ENCODE results near the gene PRKCH.

PRKCH gene

GRCh38 chr14:61329478-61330051, 8.2 kb downstream of the PRKCH start:
- H3K23ac ChIP-seq (ENCODE audit: low read depth, low read length, poor library complexity): no peak overlapping the region
- H4K8ac ChIP-seq (ENCODE audit: low read depth, low read length): no peak overlapping the region
- H2BK5ac ChIP-seq (ENCODE audit: low read length): no peak overlapping the region
- no peak overlapping the region for H2BK12ac ChIP-seq (ENCODE audit: low read length)
- H2AK5ac ChIP-seq (ENCODE audit: low read depth, low read length): no peak overlapping the region
- H3K4me1 ChIP-seq (ENCODE audit: control insufficient read depth in 2 of 2, insufficient read depth in 1 of 2, low read depth in 1 of 2, low read length in 2 of 2): peaks cover 0 to 9% of the 10 kb centered on the region in 2 donors
- no peaks in the 10 kb centered on the region for H3K36me3 ChIP-seq (replicated peaks in 1 of 2; ENCODE audit: control insufficient read depth in 2 of 2, insufficient read depth in 2 of 2, low read length in 2 of 2)
- no peak overlapping the region for H3K4me2 ChIP-seq (ENCODE audit: insufficient read depth, low read length, poor library complexity, severe bottlenecking)
- no peak overlapping the region for H3K27ac ChIP-seq (replicated peaks; ENCODE audit: low read length)
- peak overlapping the region; percentile 53 for H3K18ac ChIP-seq (ENCODE audit: low read length)
- H3K14ac ChIP-seq (ENCODE audit: low read length): no peak overlapping the region
- WGBS, 2 donors (ENCODE audit: extremely low coverage in 2 of 2, insufficient read length in 2 of 2, insufficient replicate concordance in 1 of 2): no CpG with 5 or more reads among the region's 8 CpGs
- H3K4me3 ChIP-seq (ENCODE audit: low read length in 2 of 2): no peak overlapping the region
- H2BK15ac ChIP-seq (ENCODE audit: low read length): no peak overlapping the region
- no peaks in the 10 kb centered on the region for H3K79me1 ChIP-seq (ENCODE audit: low read depth, low read length)
- H3K9ac ChIP-seq (ENCODE audit: low read depth, low read length, poor library complexity): no peak overlapping the region
- H2AFZ ChIP-seq (ENCODE audit: low read length): no peak overlapping the region
- no peaks in the 10 kb centered on the region for H3K9me3 ChIP-seq (replicated peaks in 1 of 2; ENCODE audit: control insufficient read depth in 2 of 2, insufficient read depth in 1 of 2, low read depth in 1 of 2, low read length in 2 of 2)
- no peak for DNase-seq (ENCODE audit: low spot score)
- H2BK120ac ChIP-seq (ENCODE audit: low read depth, low read length): no peak overlapping the region
- H3K4ac ChIP-seq (ENCODE audit: low read length): no peak overlapping the region
- H3K27me3 ChIP-seq (ENCODE audit: control insufficient read depth in 3 of 3, insufficient read depth in 3 of 3, low read depth in 1 of 3, low read length in 3 of 3): peaks cover 0 to 12% (median 0%) of the 10 kb centered on the region in 3 experiments
- H4K91ac ChIP-seq (ENCODE audit: low read depth, low read length, poor library complexity): no peak overlapping the region

- no peak overlapping the region for H3K4me3 ChIP-seq (ENCODE audit: low read length in 2 of 2)
- H2BK15ac ChIP-seq (ENCODE audit: low read length): no peak overlapping the region
- no peak overlapping the region for H3K4ac ChIP-seq (ENCODE audit: low read length)
- H3K4me2 ChIP-seq (ENCODE audit: insufficient read depth, low read length, poor library complexity, severe bottlenecking): no peak overlapping the region
- H3K9ac ChIP-seq (ENCODE audit: low read depth, low read length, poor library complexity): no peak overlapping the region
- WGBS, 2 donors (ENCODE audit: extremely low coverage in 2 of 2, insufficient read length in 2 of 2, insufficient replicate concordance in 1 of 2): no CpG with 5 or more reads among the region's 1 CpG
- no peak overlapping the region for H2AFZ ChIP-seq (ENCODE audit: low read length)
- H3K18ac ChIP-seq (ENCODE audit: low read length): no peak overlapping the region
- DNase-seq (ENCODE audit: low spot score): no peak
- H3K79me1 ChIP-seq (ENCODE audit: low read depth, low read length): no peaks in the 10 kb centered on the region
- no peak overlapping the region for H3K27ac ChIP-seq (replicated peaks; ENCODE audit: low read length)
- no peak overlapping the region for H3K23ac ChIP-seq (ENCODE audit: low read depth, low read length, poor library complexity)
- H3K4me1 ChIP-seq (ENCODE audit: control insufficient read depth in 2 of 2, insufficient read depth in 1 of 2, low read depth in 1 of 2, low read length in 2 of 2): peaks cover 0 to 9% of the 10 kb centered on the region in 2 donors
- H3K36me3 ChIP-seq (replicated peaks in 1 of 2; ENCODE audit: control insufficient read depth in 2 of 2, insufficient read depth in 2 of 2, low read length in 2 of 2): no peaks in the 10 kb centered on the region
- H4K8ac ChIP-seq (ENCODE audit: low read depth, low read length): no peak overlapping the region
- no peak overlapping the region for H2BK5ac ChIP-seq (ENCODE audit: low read length)
- peaks cover 0 to 12% (median 0%) of the 10 kb centered on the region in 3 experiments for H3K27me3 ChIP-seq (ENCODE audit: control insufficient read depth in 3 of 3, insufficient read depth in 3 of 3, low read depth in 1 of 3, low read length in 3 of 3)
- no peak overlapping the region for H2BK120ac ChIP-seq (ENCODE audit: low read depth, low read length)
- H2BK12ac ChIP-seq (ENCODE audit: low read length): no peak overlapping the region
- no peak overlapping the region for H3K14ac ChIP-seq (ENCODE audit: low read length)
- no peak overlapping the region for H2AK5ac ChIP-seq (ENCODE audit: low read depth, low read length)
- H4K91ac ChIP-seq (ENCODE audit: low read depth, low read length, poor library complexity): no peak overlapping the region
- H3K9me3 ChIP-seq (replicated peaks in 1 of 2; ENCODE audit: control insufficient read depth in 2 of 2, insufficient read depth in 1 of 2, low read depth in 1 of 2, low read length in 2 of 2): no peaks in the 10 kb centered on the region
Measured at GRCh38 chr14:61330511-61330910, 9.1 kb downstream of the PRKCH start.

- Histone ChIP-seq H3K9me3 (replicated peaks in 1 of 2; ENCODE audit: control insufficient read depth in 2 of 2, insufficient read depth in 1 of 2, low read depth in 1 of 2, low read length in 2 of 2) (no peaks in the 10 kb centered on the region), H3K9ac (ENCODE audit: low read depth, low read length, poor library complexity) (no peak overlapping the region), H3K23ac (ENCODE audit: low read depth, low read length, poor library complexity) (no peak overlapping the region), H2BK15ac (ENCODE audit: low read length) (no peak overlapping the region), H2AFZ (ENCODE audit: low read length) (no peak overlapping the region), H2AK5ac (ENCODE audit: low read depth, low read length) (no peak overlapping the region), H3K27me3 (ENCODE audit: control insufficient read depth in 3 of 3, insufficient read depth in 3 of 3, low read depth in 1 of 3, low read length in 3 of 3) (peaks cover 0 to 12% (median 0%) of the 10 kb centered on the region in 3 experiments), H4K91ac (ENCODE audit: low read depth, low read length, poor library complexity) (no peak overlapping the region), H2BK5ac (ENCODE audit: low read length) (no peak overlapping the region), H3K4me2 (ENCODE audit: insufficient read depth, low read length, poor library complexity, severe bottlenecking) (no peak overlapping the region), H3K4me3 (ENCODE audit: low read length in 2 of 2) (no peak overlapping the region), H3K4me1 (ENCODE audit: control insufficient read depth in 2 of 2, insufficient read depth in 1 of 2, low read depth in 1 of 2, low read length in 2 of 2) (peaks cover 0 to 9% of the 10 kb centered on the region in 2 donors), H3K79me1 (ENCODE audit: low read depth, low read length) (no peaks in the 10 kb centered on the region), H3K27ac (replicated peaks; ENCODE audit: low read length) (no peak overlapping the region), H3K36me3 (replicated peaks in 1 of 2; ENCODE audit: control insufficient read depth in 2 of 2, insufficient read depth in 2 of 2, low read length in 2 of 2) (no peaks in the 10 kb centered on the region), H3K18ac (ENCODE audit: low read length) (no peak overlapping the region), H3K4ac (ENCODE audit: low read length) (no peak overlapping the region), H2BK120ac (ENCODE audit: low read depth, low read length) (no peak overlapping the region), H2BK12ac (ENCODE audit: low read length) (no peak overlapping the region), H4K8ac (ENCODE audit: low read depth, low read length) (no peak overlapping the region), H3K14ac (ENCODE audit: low read length) (no peak overlapping the region)
- no CpG with 5 or more reads among the region's 4 CpGs for WGBS, 2 donors (ENCODE audit: extremely low coverage in 2 of 2, insufficient read length in 2 of 2, insufficient replicate concordance in 1 of 2)
- DNase-seq (ENCODE audit: low spot score): no peak
Measured at GRCh38 chr14:61331992-61332657, 10.7 kb downstream of the PRKCH start.

GRCh38 chr14:61332658-61333029, 11.3 kb downstream of the PRKCH start:
- no peak overlapping the region for H3K4me2 ChIP-seq (ENCODE audit: insufficient read depth, low read length, poor library complexity, severe bottlenecking)

More at GRCh38 chr14:61332658-61333029, 11.3 kb downstream of the PRKCH start:
- H2AK5ac ChIP-seq (ENCODE audit: low read depth, low read length): no peak overlapping the region
- H2AFZ ChIP-seq (ENCODE audit: low read length): no peak overlapping the region
- no peak overlapping the region for H3K4me3 ChIP-seq (ENCODE audit: low read length in 2 of 2)
- H2BK15ac ChIP-seq (ENCODE audit: low read length): no peak overlapping the region
- H2BK120ac ChIP-seq (ENCODE audit: low read depth, low read length): no peak overlapping the region
- peaks cover 0 to 12% (median 0%) of the 10 kb centered on the region in 3 experiments for H3K27me3 ChIP-seq (ENCODE audit: control insufficient read depth in 3 of 3, insufficient read depth in 3 of 3, low read depth in 1 of 3, low read length in 3 of 3)
- no peaks in the 10 kb centered on the region for H3K9me3 ChIP-seq (replicated peaks in 1 of 2; ENCODE audit: control insufficient read depth in 2 of 2, insufficient read depth in 1 of 2, low read depth in 1 of 2, low read length in 2 of 2)
- H3K4me1 ChIP-seq (ENCODE audit: control insufficient read depth in 2 of 2, insufficient read depth in 1 of 2, low read depth in 1 of 2, low read length in 2 of 2): peaks cover 0 to 9% of the 10 kb centered on the region in 2 donors
- WGBS, 2 donors (ENCODE audit: extremely low coverage in 2 of 2, insufficient read length in 2 of 2, insufficient replicate concordance in 1 of 2): no CpG with 5 or more reads among the region's 8 CpGs
- H4K91ac ChIP-seq (ENCODE audit: low read depth, low read length, poor library complexity): no peak overlapping the region
- H2BK12ac ChIP-seq (ENCODE audit: low read length): no peak overlapping the region
- no peak overlapping the region for H3K9ac ChIP-seq (ENCODE audit: low read depth, low read length, poor library complexity)
- no peak for DNase-seq (ENCODE audit: low spot score)
- H4K8ac ChIP-seq (ENCODE audit: low read depth, low read length): no peak overlapping the region
- H3K18ac ChIP-seq (ENCODE audit: low read length): no peak overlapping the region
- no peak overlapping the region for H3K23ac ChIP-seq (ENCODE audit: low read depth, low read length, poor library complexity)
- H3K27ac ChIP-seq (replicated peaks; ENCODE audit: low read length): no peak overlapping the region
- H3K4ac ChIP-seq (ENCODE audit: low read length): no peak overlapping the region
- no peak overlapping the region for H2BK5ac ChIP-seq (ENCODE audit: low read length)
- H3K14ac ChIP-seq (ENCODE audit: low read length): no peak overlapping the region
- no peaks in the 10 kb centered on the region for H3K36me3 ChIP-seq (replicated peaks in 1 of 2; ENCODE audit: control insufficient read depth in 2 of 2, insufficient read depth in 2 of 2, low read length in 2 of 2)
- no peaks in the 10 kb centered on the region for H3K79me1 ChIP-seq (ENCODE audit: low read depth, low read length)

All from neuronal stem cell (in vitro differentiated cells).